ENCODE data around the gene ARAP1. TPM values are rescaled to one million over a fixed set of nuclear protein-coding genes. Genes with fewer than 3 reads are reported as not detected.

Gene ARAP1
- polyA plus RNA-seq, 1 donor (not counting 4 experiments of a cell fraction or from before 2014, with no cell fraction given): 32.8 TPM

GRCh38 chr11:72679869-72680268 lies 72.3 kb downstream of the ARAP1 start:
- no peaks in the 10 kb centered on the region for H3K79me2 ChIP-seq (ENCODE audit: control insufficient read depth, insufficient read depth, low read length)
- H3K9me3 ChIP-seq (ENCODE audit: control insufficient read depth, low read depth, low read length): no peaks in the 10 kb centered on the region
- H4K20me1 ChIP-seq (ENCODE audit: control insufficient read depth, extremely low read depth, insufficient read depth, low read length): peaks cover 15% of the 10 kb centered on the region
- dilution Hi-C loops (cut with MboI; ENCODE audit: extremely low pct_ligation_motif_present, low sequenced_read_pairs): no loop called here
- H3K27ac ChIP-seq (ENCODE audit: control insufficient read depth, insufficient read depth, low read length): no peak overlapping the region
- H3K4me2 ChIP-seq (ENCODE audit: control insufficient read depth, extremely low read depth, insufficient read depth, low read depth, low read length): no peak overlapping the region
- FAIRE-seq: no peak
- no peak for DNase-seq (ENCODE audit: low read depth, low spot score)
- no peak overlapping the region for H3K9ac ChIP-seq (ENCODE audit: control insufficient read depth, extremely low read depth, insufficient read depth, low read length)
- no peaks in the 10 kb centered on the region for H3K9me1 ChIP-seq (ENCODE audit: control insufficient read depth, extremely low read depth, insufficient read depth, low read length)
- no peak overlapping the region for H2AFZ ChIP-seq (ENCODE audit: control insufficient read depth, low read length)
- H3K4me1 ChIP-seq (ENCODE audit: control insufficient read depth, extremely low read depth, insufficient read depth, low read length): peaks cover 7% of the 10 kb centered on the region
- H3K4me3 ChIP-seq (ENCODE audit: control insufficient read depth in 2 of 3, extremely low read depth in 1 of 3, insufficient read depth in 2 of 3, low read depth in 1 of 3, low read length in 3 of 3): no peak overlapping the region
- peaks cover 56% of the 10 kb centered on the region for H3K27me3 ChIP-seq (ENCODE audit: control insufficient read depth, extremely low read depth, insufficient read depth, low read length)
- H3K36me3 ChIP-seq (ENCODE audit: control insufficient read depth in 2 of 2, extremely low read depth in 1 of 2, insufficient read depth in 2 of 2, low read length in 2 of 2): peaks cover 3 to 5% of the 10 kb centered on the region in 2 experiments
- no peak for TF ChIP-seq CTCF (optimal IDR thresholded peaks at IDR 0.05 in 1 of 3, IDR thresholded peaks at IDR 0.05 in 1 of 3, conservative IDR thresholded peaks at IDR 0.05 in 1 of 3; ENCODE audit: extremely low read depth in 1 of 3, insufficient read depth in 2 of 3, low read length in 3 of 3)
- no peak for TF ChIP-seq EZH2 (IDR thresholded peaks at IDR 0.05; ENCODE audit: low read length)

GRCh38 chr11:72678524-72678923 lies 73.7 kb downstream of the ARAP1 start:
- no peak overlapping the region for H3K4me3 ChIP-seq (ENCODE audit: control insufficient read depth in 2 of 3, extremely low read depth in 1 of 3, insufficient read depth in 2 of 3, low read depth in 1 of 3, low read length in 3 of 3)
- no peak overlapping the region for H3K9ac ChIP-seq (ENCODE audit: control insufficient read depth, extremely low read depth, insufficient read depth, low read length)
- no peaks in the 10 kb centered on the region for H3K79me2 ChIP-seq (ENCODE audit: control insufficient read depth, insufficient read depth, low read length)
- peaks cover 10% of the 10 kb centered on the region for H4K20me1 ChIP-seq (ENCODE audit: control insufficient read depth, extremely low read depth, insufficient read depth, low read length)
- H3K4me2 ChIP-seq (ENCODE audit: control insufficient read depth, extremely low read depth, insufficient read depth, low read depth, low read length): no peak overlapping the region
- no peak overlapping the region for H2AFZ ChIP-seq (ENCODE audit: control insufficient read depth, low read length)
- H3K4me1 ChIP-seq (ENCODE audit: control insufficient read depth, extremely low read depth, insufficient read depth, low read length): peaks cover 7% of the 10 kb centered on the region
- peaks cover 70% of the 10 kb centered on the region for H3K27me3 ChIP-seq (ENCODE audit: control insufficient read depth, extremely low read depth, insufficient read depth, low read length)
- no peaks in the 10 kb centered on the region for H3K36me3 ChIP-seq (ENCODE audit: control insufficient read depth in 2 of 2, extremely low read depth in 1 of 2, insufficient read depth in 2 of 2, low read length in 2 of 2)
- no peaks in the 10 kb centered on the region for H3K9me3 ChIP-seq (ENCODE audit: control insufficient read depth, low read depth, low read length)
- no peak for DNase-seq (ENCODE audit: low read depth, low spot score)
- H3K27ac ChIP-seq (ENCODE audit: control insufficient read depth, insufficient read depth, low read length): no peak overlapping the region
- FAIRE-seq: no peak
- TF ChIP-seq CTCF (optimal IDR thresholded peaks at IDR 0.05 in 1 of 3, IDR thresholded peaks at IDR 0.05 in 1 of 3, conservative IDR thresholded peaks at IDR 0.05 in 1 of 3; ENCODE audit: extremely low read depth in 1 of 3, insufficient read depth in 2 of 3, low read length in 3 of 3) (no peak), EZH2 (IDR thresholded peaks at IDR 0.05; ENCODE audit: low read length) (peak; percentile 18)
- no peaks in the 10 kb centered on the region for H3K9me1 ChIP-seq (ENCODE audit: control insufficient read depth, extremely low read depth, insufficient read depth, low read length)
- dilution Hi-C loops (cut with MboI; ENCODE audit: extremely low pct_ligation_motif_present, low sequenced_read_pairs): no loop called here
